Measurements from ENCODE around the gene SHISA4. TPM values are rescaled to one million over a fixed set of nuclear protein-coding genes. Genes with fewer than 3 reads are reported as not detected.
A peak's percentile ranks its signal among the peaks of the same experiment; 100 is the strongest.

The SHISA4 gene
- total RNA-seq, 2 donors from 2014 or later = 0.27 to 0.34 TPM

GRCh38 chr1:201874672-201875071, 14.0 kb upstream of the SHISA4 start:
- DNase-seq (ENCODE audit: low spot score in 2 of 2) = no peak
- ATAC-seq = no peak
- Mint-ChIP-seq H3K9me3 (no peaks in the 10 kb centered on the region), H3K36me3 (peaks cover 0 to 6% of the 10 kb centered on the region in 2 donors), H3K27ac (peak overlapping the region in 1 of 2 donors; percentile 75)

GRCh38 chr1:201876148-201876818, 12.4 kb upstream of the SHISA4 start:
- H3K9me3 Mint-ChIP-seq = no peaks in the 10 kb centered on the region
- DNase-seq (ENCODE audit: low spot score in 2 of 2) = no peak
- peaks cover 0 to 6% of the 10 kb centered on the region in 2 donors for H3K36me3 Mint-ChIP-seq
- no peak overlapping the region for H3K27ac Mint-ChIP-seq
- no peak for ATAC-seq

GRCh38 chr1:201877877-201878401, 10.8 kb upstream of the SHISA4 start:
- Mint-ChIP-seq H3K9me3 (no peaks in the 10 kb centered on the region), H3K27ac (no peak overlapping the region), H3K36me3 (no peaks in the 10 kb centered on the region)
- DNase-seq (ENCODE audit: low spot score in 2 of 2) (no peak), ATAC-seq (peak; percentile 42 to 59)

- H3K9me3 Mint-ChIP-seq = no peaks in the 10 kb centered on the region
- no peaks in the 10 kb centered on the region for H3K36me3 Mint-ChIP-seq
- ATAC-seq (no peak), DNase-seq (ENCODE audit: low spot score in 2 of 2) (no peak)
- peak overlapping the region; percentile 3 to 28 for H3K27ac Mint-ChIP-seq
Measured at GRCh38 chr1:201880928-201881571, 7.6 kb upstream of the SHISA4 start.

- H3K36me3 Mint-ChIP-seq = no peaks in the 10 kb centered on the region
- peak overlapping the region in 1 of 2 donors; percentile 3 for H3K27ac Mint-ChIP-seq
- ATAC-seq (no peak), DNase-seq (ENCODE audit: low spot score in 2 of 2) (no peak)
- no peaks in the 10 kb centered on the region for H3K9me3 Mint-ChIP-seq
Measured at GRCh38 chr1:201881617-201882016, 7.1 kb upstream of the SHISA4 start.

- no peak overlapping the region for H3K27ac Mint-ChIP-seq
- DNase-seq (ENCODE audit: low spot score in 2 of 2) (no peak), ATAC-seq (peak; percentile 23)
- H3K36me3 Mint-ChIP-seq = no peaks in the 10 kb centered on the region
- H3K9me3 Mint-ChIP-seq = no peaks in the 10 kb centered on the region
Measured at GRCh38 chr1:201882665-201883132, 6.0 kb upstream of the SHISA4 start.

- no peaks in the 10 kb centered on the region for H3K36me3 Mint-ChIP-seq
- no peak overlapping the region for H3K27ac Mint-ChIP-seq
- DNase-seq (ENCODE audit: low spot score in 2 of 2) (no peak), ATAC-seq (no peak)
- no peaks in the 10 kb centered on the region for H3K9me3 Mint-ChIP-seq
Measured at GRCh38 chr1:201883266-201883665, 5.4 kb upstream of the SHISA4 start.

- ATAC-seq (no peak), DNase-seq (ENCODE audit: low spot score in 2 of 2) (no peak)
- Mint-ChIP-seq H3K9me3 (no peaks in the 10 kb centered on the region), H3K36me3 (no peaks in the 10 kb centered on the region), H3K27ac (no peak overlapping the region)
Measured at GRCh38 chr1:201883786-201884185, 4.9 kb upstream of the SHISA4 start.

GRCh38 chr1:201884425-201884824, 4.3 kb upstream of the SHISA4 start:
- no peaks in the 10 kb centered on the region for H3K9me3 Mint-ChIP-seq
- H3K27ac Mint-ChIP-seq = no peak overlapping the region
- ATAC-seq (no peak), DNase-seq (ENCODE audit: low spot score in 2 of 2) (no peak)
- H3K36me3 Mint-ChIP-seq = no peaks in the 10 kb centered on the region

- DNase-seq (ENCODE audit: low spot score in 2 of 2) (no peak), ATAC-seq (no peak)
- H3K9me3 Mint-ChIP-seq = no peaks in the 10 kb centered on the region
- H3K36me3 Mint-ChIP-seq = no peaks in the 10 kb centered on the region
- H3K27ac Mint-ChIP-seq = no peak overlapping the region
Measured at GRCh38 chr1:201885531-201886075, 3.1 kb upstream of the SHISA4 start.

GRCh38 chr1:201886103-201886885, 2.4 kb upstream of the SHISA4 start:
- no peaks in the 10 kb centered on the region for H3K9me3 Mint-ChIP-seq
- H3K27ac Mint-ChIP-seq = no peak overlapping the region
- DNase-seq (ENCODE audit: low spot score in 2 of 2) = no peak
- no peak for ATAC-seq
- no peaks in the 10 kb centered on the region for H3K36me3 Mint-ChIP-seq

GRCh38 chr1:201887116-201887866, 1.4 kb upstream of the SHISA4 start:
- Mint-ChIP-seq H3K27ac (no peak overlapping the region), H3K36me3 (no peaks in the 10 kb centered on the region), H3K9me3 (no peaks in the 10 kb centered on the region)
- DNase-seq (ENCODE audit: low spot score in 2 of 2) (no peak), ATAC-seq (no peak)

GRCh38 chr1:201889090-201889968, 631 bp downstream of the SHISA4 start:
- ATAC-seq = peak; percentile 1 to 6
- Mint-ChIP-seq H3K27ac (no peak overlapping the region), H3K9me3 (no peaks in the 10 kb centered on the region), H3K36me3 (no peaks in the 10 kb centered on the region)
- no peak for DNase-seq (ENCODE audit: low spot score in 2 of 2)

- ATAC-seq = no peak
- Mint-ChIP-seq H3K36me3 (no peaks in the 10 kb centered on the region), H3K9me3 (no peaks in the 10 kb centered on the region), H3K27ac (no peak overlapping the region)
- DNase-seq (ENCODE audit: low spot score in 2 of 2) = no peak
Measured at GRCh38 chr1:201890223-201890622, 1.5 kb downstream of the SHISA4 start.

GRCh38 chr1:201890806-201891450, 2.2 kb downstream of the SHISA4 start:
- Mint-ChIP-seq H3K27ac (no peak overlapping the region), H3K9me3 (no peaks in the 10 kb centered on the region)
- no peak for ATAC-seq

More at GRCh38 chr1:201890806-201891450, 2.2 kb downstream of the SHISA4 start:
- no peak for DNase-seq (ENCODE audit: low spot score in 2 of 2)
- no peaks in the 10 kb centered on the region for H3K36me3 Mint-ChIP-seq
